Uterus (tissue), 2 donors: ENCODE data around the gene NBPF20.
"Not testable (repeated sequence)": the region's sequence is repeated elsewhere in the genome, so short reads cannot be mapped to it uniquely, and the experiment has no call there.

ENCODE experiments used
- POLR2A ChIP-seq, 2 donors: fragments of 450-650 bp; IDR thresholded peaks; one replicate each; pipeline ENCODE4 v1.6.1; 2016; ENCODE audit warnings: antibody characterized with exemption in 2 of 2, mild to moderate bottlenecking in 1 of 2, moderate library complexity in 1 of 2
- TF ChIP-seq, protein P1 (sequence below), 4 experiments: fragments of 200-600 bp in 2 of 4; fragments of 450-650 bp in 2 of 4; sonication (generic) in 2 of 4; IDR thresholded peaks; one replicate each; pipeline ENCODE4 v1.5.1; 2016 to 2019; ENCODE audit warnings: antibody characterized with exemption in 4 of 4, mild to moderate bottlenecking in 2 of 4, moderate library complexity in 1 of 4

DNA sequence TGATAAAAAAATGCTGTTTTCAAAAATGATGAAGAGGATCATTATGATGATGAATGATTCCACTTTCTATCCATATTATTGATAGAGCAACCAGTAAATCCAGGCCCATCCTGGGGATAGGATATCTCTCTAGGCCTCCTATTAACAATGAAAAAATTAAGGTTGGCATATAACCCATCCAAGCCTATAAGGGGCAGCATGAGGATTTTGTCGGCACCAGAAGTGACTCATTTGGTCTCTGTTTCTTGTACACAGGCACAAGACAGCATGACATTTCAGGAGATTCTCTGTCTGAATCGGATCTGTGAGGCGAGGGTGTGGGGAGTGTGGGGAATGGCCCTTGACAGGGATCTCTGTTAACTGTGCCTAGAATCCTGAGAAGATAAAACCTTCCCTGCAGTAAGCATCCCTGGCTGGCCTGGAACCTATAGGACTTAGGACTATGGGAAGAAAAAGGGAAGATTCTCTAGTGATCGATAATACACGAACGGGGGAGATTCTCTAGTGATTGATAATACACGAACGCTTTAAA, 49.5 kb upstream of the NBPF20 start:
- TF ChIP-seq, protein P1, sequence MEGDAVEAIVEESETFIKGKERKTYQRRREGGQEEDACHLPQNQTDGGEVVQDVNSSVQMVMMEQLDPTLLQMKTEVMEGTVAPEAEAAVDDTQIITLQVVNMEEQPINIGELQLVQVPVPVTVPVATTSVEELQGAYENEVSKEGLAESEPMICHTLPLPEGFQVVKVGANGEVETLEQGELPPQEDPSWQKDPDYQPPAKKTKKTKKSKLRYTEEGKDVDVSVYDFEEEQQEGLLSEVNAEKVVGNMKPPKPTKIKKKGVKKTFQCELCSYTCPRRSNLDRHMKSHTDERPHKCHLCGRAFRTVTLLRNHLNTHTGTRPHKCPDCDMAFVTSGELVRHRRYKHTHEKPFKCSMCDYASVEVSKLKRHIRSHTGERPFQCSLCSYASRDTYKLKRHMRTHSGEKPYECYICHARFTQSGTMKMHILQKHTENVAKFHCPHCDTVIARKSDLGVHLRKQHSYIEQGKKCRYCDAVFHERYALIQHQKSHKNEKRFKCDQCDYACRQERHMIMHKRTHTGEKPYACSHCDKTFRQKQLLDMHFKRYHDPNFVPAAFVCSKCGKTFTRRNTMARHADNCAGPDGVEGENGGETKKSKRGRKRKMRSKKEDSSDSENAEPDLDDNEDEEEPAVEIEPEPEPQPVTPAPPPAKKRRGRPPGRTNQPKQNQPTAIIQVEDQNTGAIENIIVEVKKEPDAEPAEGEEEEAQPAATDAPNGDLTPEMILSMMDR (IDR thresholded peaks at IDR 0.05): not testable (repeated sequence)
- TF ChIP-seq POLR2A (IDR thresholded peaks at IDR 0.05): not testable (repeated sequence)
